ENCODE data around the gene C5AR2.
"Not testable (repeated sequence)": the region's sequence is repeated elsewhere in the genome, so short reads cannot be mapped to it uniquely, and the experiment has no call there.

The C5AR2 gene

DNA sequence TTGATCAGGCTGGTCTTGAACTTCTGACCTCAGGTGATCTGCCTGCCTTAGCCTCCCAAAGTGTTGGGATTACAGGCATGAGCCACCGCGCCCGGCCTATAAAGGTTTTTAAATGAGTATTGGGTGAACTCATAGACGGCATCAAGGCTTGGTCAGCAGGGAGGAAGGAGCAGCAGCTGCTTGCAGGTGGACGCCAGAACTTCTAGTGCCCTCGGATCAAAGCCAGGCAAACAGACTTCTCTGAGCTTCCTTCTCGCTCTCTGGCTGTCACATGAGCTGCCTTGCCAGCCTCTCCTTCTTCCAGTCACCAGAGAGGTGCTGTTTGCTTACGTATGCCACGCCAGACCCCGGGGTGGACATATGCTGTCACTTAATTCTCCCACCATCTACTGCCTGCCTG lies 33.5 kb downstream of the C5AR2 start:
- not testable (repeated sequence) for DNase-seq

DNA sequence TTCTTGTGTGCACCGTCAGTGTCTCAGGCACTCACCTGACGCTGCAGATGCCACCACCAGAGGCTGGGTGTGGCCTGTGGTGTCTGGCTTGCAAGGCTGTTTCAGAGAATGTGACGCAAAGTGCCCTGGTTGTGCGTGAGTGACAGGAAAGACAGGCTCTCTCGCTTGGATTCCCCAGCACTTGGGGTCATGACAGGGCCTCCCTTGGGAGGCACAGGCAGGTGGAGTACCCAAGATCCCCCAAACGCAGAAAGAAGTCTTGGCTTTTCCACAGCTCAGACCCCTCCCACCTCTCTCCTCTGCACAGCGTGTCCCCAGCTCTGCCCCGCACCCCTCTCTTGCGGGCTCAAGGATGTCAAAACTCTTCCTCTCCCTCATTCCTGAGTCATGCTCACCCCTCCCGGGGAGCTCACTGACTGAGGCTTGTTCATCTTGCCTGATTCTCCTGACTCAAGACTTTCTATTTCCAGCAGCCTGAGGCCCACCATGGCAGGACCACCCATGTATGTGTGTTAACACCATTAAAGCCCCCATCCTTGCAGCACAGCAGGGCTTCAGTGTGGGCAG lies 38.2 kb downstream of the C5AR2 start:
- no peak for DNase-seq

DNA sequence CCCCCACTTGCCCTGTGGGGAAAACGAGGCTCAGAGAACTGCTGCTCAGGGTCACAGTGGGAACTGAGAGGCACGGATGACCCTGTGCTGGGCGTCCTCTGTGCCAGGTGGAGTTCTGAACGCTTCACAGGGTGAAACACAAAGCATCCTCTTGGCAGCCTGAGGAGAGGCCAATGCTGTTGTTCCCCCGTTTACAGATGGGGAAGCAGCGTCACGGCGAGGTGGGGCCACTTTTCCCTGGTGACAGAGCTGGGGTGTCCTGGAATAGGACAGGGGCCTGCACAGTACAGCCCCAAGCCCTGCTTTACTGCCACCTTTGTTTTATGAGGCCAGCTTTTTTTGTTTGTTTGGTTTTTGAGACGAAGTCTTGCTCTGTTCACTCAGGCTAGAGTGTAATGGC lies 39.3 kb downstream of the C5AR2 start:
- no peak for DNase-seq

DNA sequence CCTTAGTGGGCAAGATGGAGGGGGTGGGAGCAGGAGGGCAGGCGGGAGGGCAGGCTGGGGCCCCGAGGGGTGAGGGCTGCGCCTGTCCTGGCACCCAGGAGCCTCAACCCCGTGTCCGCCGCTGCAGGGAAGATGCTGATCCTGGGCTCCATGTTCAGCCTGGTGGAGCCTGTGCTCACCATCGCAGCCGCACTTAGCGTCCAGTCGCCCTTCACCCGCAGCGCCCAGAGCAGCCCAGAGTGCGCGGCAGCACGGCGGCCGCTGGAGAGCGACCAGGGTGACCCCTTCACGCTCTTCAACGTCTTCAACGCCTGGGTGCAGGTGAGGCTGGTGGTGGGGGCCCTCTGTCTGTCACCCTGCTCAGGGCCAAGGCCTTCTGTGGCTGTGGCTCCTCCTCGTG lies 40.6 kb downstream of the C5AR2 start:
- no peak for DNase-seq

DNA sequence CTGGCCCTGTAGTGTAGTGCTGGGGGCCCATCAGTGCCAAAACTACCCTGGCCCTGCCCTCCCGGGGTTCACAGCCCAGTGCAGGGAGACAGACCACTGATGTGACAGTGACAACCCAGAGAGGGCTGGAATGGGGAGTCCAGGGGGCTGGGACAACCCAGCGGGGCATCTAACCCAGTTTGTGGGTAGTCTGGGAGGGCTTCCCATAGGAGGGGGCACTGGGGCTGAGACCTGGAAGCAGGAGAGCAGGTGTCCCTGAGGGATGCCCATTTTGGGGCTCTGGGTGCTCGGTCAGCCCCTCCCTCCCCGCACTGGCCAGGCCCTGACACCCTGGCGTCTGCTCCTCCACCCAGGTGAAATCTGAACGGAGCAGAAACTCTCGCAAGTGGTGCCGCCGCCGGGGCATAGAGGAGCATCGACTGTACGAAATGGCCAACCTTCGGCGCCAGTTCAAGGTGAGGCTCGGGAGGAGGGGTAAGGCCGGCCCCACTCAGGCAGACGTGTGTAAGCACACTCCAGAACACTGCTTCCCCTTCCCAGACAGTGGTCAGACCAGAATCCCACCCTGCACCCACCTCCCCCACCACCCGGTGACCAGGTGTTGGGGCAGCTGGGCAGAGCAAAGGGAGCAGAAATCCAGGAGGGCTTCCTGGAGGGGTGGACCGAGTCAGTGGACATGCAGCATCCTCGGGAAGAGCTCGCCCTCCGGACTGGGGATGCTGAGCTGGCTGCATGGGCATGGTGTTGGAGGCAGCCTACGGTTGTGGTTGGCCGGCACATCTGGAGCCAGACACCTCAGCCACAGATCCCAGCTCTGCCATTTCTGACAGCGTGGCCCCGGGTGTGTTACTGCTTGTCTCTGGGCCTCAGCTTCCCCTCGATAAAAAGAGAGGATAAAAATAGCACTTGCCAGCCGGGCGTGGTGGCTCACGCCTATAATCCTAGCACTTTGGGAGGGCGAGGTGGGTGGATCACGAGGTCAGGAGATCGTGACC lies 41.6 kb downstream of the C5AR2 start:
- no peak for DNase-seq

DNA sequence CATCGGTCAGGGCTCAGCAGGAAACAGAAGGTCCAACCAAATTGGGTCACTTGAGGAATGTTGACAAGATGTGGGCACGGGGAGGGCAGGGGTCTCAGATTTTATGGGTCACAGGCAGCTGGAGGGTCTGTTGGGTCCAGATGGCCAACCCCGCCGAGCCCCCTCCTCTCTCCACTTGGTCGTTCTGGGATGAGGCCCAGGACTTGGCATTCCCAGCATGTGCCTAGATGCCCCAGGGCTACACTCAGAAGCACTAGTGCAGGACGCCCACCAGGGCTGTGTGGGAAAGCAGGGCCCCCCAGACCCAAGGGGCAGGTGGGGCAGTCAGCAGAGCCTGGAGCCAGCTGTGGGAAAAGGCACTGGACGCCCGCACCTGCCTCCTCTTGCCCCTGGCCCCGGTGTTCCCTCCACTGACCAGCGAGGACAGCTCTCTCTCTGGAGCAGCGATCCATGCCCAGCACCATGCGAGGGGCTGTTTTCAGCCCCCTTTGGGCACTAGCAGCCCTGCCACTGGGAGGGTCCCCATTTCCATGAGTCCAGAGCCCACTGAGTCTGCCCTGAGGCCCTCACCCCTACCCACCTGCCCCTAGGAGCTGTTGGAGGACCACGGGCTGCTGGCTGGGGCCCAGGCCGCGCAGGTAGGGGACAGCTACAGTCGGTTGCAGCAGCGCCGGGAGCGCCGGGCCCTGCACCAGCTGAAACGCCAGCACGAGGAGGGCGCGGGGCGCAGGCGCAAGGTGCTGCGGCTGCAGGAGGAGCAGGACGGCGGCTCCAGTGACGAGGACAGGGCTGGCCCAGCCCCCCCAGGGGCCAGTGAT lies 43.1 kb downstream of the C5AR2 start:
- no peak for DNase-seq

DNA sequence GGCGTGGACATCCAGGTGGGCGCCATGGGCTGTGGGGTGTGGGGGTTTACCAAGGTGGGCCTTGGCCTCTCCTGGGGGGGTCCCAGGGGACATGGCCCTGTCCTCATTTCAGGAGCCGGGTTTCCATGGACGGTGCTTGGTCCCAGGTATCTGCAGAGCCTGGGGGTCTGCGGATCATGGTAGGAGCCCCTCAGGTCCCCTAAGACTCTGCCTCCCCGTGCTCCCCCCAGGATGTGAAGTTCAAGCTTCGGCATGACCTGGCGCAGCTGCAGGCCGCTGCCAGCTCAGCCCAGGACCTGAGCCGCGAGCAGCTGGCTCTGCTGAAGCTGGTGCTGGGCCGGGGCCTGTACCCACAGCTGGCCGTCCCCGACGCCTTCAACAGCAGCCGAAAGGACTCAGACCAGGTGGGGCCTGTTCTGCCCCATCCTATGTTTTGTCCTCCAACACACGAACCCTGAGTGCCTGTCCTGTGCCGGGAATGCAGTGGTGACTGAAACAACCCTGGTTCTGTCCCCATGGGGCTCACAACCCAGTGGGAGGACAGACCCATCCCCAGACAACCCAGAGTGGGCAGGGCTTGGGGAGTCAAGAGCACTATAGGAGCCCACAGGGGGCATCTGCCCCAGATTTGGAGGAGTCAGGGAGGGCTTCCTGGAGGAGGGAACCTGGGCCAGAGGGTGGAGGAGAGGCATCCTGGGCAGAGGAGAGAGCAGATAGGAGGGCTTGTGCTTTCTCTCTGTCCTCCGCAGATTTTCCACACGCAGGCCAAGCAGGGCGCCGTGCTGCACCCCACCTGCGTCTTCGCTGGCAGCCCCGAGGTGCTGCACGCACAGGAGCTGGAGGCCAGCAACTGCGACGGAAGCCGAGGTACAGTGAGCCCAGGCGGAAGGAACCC lies 44.0 kb downstream of the C5AR2 start:
- no peak for DNase-seq

DNA sequence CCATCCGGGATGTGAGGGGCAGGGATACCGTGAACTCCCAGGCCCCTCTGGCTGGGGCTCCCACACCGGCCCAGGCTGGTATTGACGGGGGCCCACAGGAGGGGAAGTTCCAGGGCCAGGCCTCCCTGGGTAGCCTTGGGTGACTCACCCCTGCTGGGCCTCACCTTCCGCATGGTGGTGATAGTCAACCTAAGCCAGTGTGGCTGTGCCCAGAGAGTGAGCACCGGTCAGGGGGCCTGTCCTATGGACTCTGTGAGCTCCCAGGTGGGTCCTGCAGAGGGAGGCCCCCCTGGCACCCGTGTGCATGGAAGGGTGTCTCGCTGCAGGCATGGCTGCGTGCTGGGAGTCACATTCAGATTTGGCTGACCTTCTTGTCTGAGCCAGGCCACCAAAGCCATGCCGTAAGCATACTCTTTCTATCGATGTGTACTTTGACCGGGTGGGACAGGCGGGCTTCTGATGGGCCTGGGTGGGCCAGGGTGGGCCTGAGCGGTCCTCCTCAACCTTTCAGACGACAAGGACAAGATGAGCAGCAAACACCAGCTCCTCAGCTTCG lies 44.7 kb downstream of the C5AR2 start:
- DNase-seq, result no peak

DNA sequence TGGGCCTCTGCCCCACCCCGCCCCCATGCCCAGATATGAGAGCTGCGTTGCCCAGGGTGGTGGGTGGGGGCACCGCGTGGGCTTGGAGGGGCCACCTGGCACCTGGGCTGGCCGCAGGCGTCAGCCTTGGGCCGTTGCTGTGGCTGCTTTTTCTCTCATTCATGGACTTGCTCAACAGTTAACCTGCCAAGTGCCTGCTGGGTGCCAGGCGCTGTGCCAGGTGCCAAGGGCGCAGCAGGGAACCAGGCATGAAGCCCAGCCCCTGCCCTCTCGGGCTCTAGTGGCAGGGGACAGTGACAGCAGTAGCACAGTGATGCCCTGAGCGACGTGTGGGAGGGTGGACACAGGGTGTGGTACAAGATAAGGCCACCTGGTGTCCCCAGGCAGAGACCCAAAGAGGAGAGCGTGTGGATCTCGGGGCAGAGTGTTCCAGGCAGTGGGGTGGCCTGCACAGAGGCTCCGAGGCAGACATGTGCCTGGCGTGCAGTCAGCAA lies 45.3 kb downstream of the C5AR2 start:
- no peak for DNase-seq

DNA sequence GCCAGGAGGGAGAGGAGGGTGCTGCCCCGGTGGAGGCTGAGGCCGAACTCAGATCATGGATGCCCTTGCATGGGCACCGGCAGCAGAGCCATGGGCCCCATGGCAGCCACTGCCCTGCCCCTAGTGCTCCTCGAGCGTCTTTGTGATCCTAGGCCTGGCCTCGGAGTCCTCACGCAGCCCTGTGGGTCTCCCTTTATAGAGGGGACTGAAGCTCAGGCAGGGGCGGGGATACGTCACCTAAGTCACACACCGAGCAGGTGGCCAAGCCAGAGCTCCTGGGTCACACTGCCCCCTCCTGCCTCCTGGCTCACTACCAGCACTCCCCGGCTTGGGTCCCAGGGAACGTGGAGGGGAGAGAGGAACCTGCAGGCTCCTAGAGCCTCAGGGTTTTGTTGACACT lies 45.8 kb downstream of the C5AR2 start:
- DNase-seq, result no peak

DNA sequence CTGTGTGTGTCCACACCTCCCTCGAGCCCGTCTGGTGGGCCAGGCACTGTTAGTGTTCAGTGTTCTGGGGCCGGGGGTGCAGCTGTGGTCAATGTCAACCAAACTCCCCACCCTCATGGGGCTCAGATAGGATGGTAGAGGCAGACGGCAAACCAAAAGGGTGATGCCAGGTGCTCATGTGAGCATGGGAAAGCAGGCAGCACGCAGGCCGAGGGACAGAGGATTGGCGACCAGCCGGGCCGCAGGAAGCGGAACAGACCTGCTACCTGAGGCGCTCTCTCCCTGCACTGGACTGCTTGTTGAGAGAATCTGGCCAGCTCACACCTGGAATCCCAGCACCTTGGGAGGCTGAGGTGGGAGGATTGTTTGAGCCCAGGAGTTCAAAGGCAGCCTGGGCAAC lies 46.3 kb downstream of the C5AR2 start:
- no peak for DNase-seq

DNA sequence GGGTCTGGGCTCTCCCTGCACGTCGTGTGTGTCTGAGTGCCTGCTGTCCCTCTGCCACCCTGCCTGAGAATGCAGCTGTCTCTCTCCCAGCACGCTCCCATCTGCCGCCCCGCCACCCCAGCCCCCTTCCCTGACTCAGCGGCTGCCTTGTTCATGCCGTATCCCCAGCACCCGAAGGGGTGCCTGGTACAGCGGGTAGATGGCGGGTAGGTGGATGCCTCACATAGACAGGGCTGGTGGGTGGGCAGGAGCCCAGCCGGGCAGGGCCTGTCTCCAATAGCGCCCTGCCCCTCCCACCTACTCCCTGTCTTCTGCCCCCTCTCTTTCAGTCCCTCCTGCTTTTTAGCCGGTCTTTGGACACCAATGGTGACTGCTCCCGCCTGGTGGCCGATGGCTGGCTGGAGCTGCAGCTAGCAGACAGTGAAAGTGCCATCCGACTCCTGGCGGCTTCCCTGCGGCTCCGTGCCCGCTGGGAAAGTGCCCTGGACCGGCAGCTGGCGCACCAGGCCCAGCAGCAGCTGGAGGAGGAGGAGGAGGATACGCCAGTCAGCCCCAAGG lies 47.5 kb downstream of the C5AR2 start:
- no peak for DNase-seq

DNA sequence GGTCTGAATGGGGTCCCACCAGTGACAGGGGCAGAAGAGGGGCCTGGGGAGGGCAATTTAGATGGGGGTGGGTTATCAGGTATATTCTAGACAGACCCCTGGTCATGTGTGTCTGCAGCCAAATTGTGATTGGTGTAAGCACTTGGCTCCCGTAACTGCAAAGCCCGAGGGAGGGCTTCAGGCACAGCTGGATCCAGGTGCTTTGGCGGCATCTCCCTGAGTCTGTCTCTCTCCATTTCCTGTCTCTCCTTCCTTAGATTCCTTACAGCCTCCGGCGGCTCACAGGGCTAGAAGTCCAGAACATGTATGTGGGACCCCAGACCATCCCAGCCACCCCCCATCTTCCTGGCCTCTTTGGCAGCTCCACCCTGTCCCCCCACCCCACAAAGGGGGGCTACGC lies 48.6 kb downstream of the C5AR2 start:
- no peak for DNase-seq

DNA sequence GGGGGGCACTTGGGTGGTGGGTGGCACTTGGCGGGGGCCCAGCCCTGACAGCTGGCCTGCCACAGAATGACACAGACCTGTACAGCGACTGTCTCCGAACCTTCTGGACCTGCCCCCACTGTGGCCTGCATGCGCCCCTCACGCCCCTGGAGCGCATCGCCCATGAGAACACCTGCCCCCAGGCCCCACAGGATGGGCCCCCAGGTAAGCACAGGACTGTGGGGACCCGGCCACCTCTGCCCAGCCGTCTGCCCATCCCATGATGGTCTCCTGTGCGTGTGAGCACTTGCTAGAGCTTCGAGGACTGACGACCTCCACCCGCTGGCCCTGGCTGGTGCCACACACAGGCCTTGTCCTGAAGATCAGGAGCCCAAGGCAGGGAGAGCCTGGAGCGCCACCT lies 49.1 kb downstream of the C5AR2 start:
- DNase-seq, result no peak

DNA sequence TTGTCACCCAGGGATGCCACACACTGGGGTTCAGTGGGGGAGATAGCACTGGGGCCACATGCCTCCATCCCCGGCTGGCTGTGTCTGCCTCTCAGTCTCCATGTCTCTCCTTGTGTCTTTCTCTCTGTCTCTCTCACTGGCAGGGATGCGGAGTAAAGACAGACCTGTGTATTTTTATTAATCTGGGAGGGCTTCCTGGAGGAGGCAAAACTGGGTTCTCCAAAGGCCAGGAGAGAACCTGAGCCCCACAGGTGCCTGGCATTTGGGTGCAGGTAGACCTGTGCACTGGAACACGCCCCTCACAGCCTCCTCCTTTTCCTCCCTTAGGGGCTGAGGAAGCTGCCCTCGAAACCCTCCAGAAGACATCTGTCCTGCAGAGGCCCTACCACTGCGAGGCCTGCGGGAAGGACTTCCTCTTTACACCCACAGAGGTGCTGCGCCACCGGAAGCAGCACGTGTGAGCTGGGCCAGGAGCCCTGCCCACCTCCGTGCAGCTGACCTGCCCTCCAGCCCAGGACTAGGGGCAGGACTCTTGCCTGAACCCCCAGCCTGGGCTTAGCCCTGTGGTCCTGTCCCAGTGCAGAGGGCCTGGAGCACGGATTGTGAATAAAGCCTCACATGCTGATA lies 49.8 kb downstream of the C5AR2 start:
- DNase-seq, result no peak

DNA sequence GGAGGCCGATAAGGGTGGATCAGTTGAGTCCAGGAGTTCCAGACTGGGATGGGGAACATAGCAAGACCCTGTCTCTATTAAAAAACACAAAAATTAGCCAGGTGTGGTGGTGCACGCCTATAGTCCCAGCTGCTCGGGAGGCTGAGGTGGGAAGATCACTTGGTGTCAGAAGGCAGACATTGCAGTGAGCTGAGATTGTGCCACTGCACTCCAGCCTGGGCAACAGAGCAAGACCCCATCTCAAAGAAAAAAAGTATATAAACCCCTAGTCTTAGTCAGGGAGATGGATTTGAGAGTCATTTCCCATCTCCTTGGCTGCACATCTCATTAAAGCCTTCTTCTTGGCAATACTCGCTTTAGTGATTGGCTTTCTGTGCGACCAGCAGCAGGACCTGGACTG lies 51.9 kb downstream of the C5AR2 start:
- DNase-seq, result not testable (repeated sequence)

DNA sequence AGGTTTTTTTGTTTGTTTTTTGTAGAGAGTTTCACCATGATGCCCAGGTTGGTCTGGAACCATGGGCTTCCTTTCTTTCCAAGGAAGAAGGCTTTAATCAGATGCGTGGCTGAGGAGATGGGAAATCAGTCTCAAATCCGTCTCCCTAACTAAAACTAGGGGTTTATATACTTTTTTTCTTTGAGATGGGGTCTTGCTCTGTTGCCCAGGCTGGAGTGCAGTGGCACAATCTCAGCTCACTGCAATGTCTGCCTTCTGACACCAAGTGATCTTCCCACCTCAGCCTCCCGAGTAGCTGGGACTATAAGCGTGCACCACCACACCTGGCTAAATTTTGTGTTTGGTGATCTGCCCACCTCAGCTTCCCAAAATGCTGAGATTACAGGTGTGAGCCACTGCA lies 52.6 kb downstream of the C5AR2 start:
- not testable (repeated sequence) for DNase-seq

DNA sequence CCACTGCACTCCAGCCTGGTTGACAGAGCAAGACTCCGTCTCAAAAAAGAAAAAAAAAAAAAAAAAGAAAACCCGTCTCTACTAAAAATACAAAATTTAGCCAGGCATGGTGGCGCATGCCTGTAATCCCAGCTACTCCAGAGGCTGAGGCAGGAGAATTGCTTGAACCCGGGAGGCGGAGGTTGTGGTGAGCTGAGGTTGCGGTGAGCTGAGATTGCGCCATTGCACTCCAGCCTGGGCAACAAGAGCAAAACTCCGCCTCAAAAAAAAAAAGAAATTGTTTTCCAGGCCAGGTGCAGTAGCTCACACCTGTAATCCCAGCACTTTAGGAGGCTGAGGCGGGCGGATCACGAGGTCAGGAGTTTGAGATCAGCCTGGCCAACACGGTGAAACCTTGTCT lies 54.6 kb downstream of the C5AR2 start:
- not testable (repeated sequence) for DNase-seq

DNA sequence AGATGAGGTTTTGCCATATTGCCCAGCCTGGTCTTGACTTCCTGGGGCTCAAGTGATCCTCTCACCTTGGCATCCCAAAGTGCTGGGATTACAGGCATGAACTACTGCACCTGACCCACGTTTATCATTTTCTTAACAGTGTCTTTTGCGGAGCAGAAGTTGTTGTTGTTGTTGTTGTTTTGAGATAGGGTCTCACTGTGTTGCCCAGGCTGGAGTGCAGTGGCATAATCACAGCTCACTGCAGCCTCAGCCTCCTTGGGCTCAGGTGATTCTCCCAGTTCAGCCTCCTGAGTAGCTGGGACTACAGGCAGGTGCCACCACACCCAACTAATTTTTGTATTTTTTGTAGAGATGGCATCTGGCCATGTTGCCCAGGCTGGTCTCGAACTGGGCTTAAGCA lies 55.6 kb downstream of the C5AR2 start:
- DNase-seq, result not testable (repeated sequence)

DNA sequence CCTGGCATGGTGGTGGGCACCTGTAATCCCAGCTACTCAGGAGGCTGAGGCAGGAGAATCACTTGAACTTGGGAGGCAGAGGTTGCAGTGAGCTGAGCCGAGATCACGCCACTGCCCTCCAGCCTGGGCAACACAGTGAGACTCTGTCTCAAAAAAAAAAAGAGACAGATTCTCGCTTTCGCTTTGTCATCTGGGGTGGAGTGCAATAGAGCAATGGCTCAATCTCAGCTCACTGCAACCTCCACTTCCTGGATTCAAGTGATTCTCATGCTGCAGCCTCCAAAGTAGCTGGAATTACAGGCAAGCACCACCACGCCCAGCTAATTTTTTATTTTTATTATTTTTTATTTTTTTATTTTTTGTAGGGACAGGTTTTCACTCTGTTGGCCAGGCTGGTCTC lies 56.7 kb downstream of the C5AR2 start:
- not testable (repeated sequence) for DNase-seq

DNA sequence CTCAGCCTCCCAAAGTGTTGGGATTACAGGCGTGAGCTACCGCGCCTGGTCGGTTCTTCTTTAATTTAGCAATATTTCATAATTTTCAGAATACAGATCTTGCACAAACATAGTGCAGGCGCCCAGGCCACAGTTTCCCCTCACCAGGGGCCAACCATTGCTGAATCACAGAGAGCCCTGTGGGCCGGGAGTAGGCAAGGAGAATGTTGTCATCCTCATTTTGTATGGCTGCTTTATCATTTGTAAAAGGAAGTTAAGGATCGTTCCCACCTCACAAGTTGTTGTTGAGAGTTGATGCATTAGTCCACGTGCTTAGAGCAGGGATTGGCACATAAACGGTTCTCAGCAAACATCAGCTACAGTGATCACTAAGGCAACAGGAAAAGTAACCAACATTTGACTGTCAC lies 57.2 kb downstream of the C5AR2 start:
- no peak for DNase-seq
